Measurements from ENCODE around the gene SMYD3.

Gene SMYD3

GRCh38 chr1:246510147-246511030, 3.3 kb upstream of the SMYD3 start:
- peaks cover 18% of the 10 kb centered on the region for H3K4me1 Mint-ChIP-seq
- no peak overlapping the region for H3K27ac Mint-ChIP-seq

GRCh38 chr1:246508897-246509688, 2.0 kb upstream of the SMYD3 start:
- Mint-ChIP-seq H3K36me3 (ENCODE audit: low read depth) (no peaks in the 10 kb centered on the region), H3K27ac (no peak overlapping the region), H3K9me3 (peaks cover 7% of the 10 kb centered on the region), H3K4me1 (peaks cover 22% of the 10 kb centered on the region), H3K27me3 (ENCODE audit: low read depth, poor library complexity) (peaks cover 11% of the 10 kb centered on the region), H3K4me3 (no peak overlapping the region)
- no peak for TF ChIP-seq CTCF (IDR thresholded peaks at IDR 0.05)
- DNase-seq, result no peak

More at GRCh38 chr1:246510147-246511030, 3.3 kb upstream of the SMYD3 start:
- Mint-ChIP-seq H3K36me3 (ENCODE audit: low read depth) (no peaks in the 10 kb centered on the region), H3K4me3 (no peak overlapping the region), H3K9me3 (peaks cover 19% of the 10 kb centered on the region), H3K27me3 (ENCODE audit: low read depth, poor library complexity) (peaks cover 16% of the 10 kb centered on the region)
- TF ChIP-seq CTCF (IDR thresholded peaks at IDR 0.05), result no peak
- DNase-seq, result no peak

- Mint-ChIP-seq H3K27me3 (ENCODE audit: low read depth, poor library complexity) (peaks cover 8% of the 10 kb centered on the region), H3K27ac (peak overlapping the region; percentile 78), H3K9me3 (no peaks in the 10 kb centered on the region), H3K4me3 (peak overlapping the region; percentile 89), H3K36me3 (ENCODE audit: low read depth) (peaks cover 17% of the 10 kb centered on the region), H3K4me1 (peaks cover 37% of the 10 kb centered on the region)
- no peak for TF ChIP-seq CTCF (IDR thresholded peaks at IDR 0.05)
- DNase-seq, result no peak
Observed at GRCh38 chr1:246506367-246506673, 759 bp downstream of the SMYD3 start.

- peaks cover 18% of the 10 kb centered on the region for H3K36me3 Mint-ChIP-seq (ENCODE audit: low read depth)
- H3K4me1 Mint-ChIP-seq, result peaks cover 40% of the 10 kb centered on the region
- H3K9me3 Mint-ChIP-seq, result no peaks in the 10 kb centered on the region
- DNase-seq, result no peak
- no peak for TF ChIP-seq CTCF (IDR thresholded peaks at IDR 0.05)
- H3K4me3 Mint-ChIP-seq, result no peak overlapping the region
- H3K27ac Mint-ChIP-seq, result no peak overlapping the region
- peaks cover 8% of the 10 kb centered on the region for H3K27me3 Mint-ChIP-seq (ENCODE audit: low read depth, poor library complexity)
Observed at GRCh38 chr1:246503341-246503740, 3.7 kb downstream of the SMYD3 start.

- Mint-ChIP-seq H3K27me3 (ENCODE audit: low read depth, poor library complexity) (peaks cover 2% of the 10 kb centered on the region), H3K27ac (no peak overlapping the region), H3K36me3 (ENCODE audit: low read depth) (peaks cover 8% of the 10 kb centered on the region), H3K4me3 (no peak overlapping the region), H3K9me3 (no peaks in the 10 kb centered on the region), H3K4me1 (peaks cover 13% of the 10 kb centered on the region)
- DNase-seq, result no peak
- peak; percentile 62 for TF ChIP-seq CTCF (IDR thresholded peaks at IDR 0.05)
Observed at GRCh38 chr1:246497331-246497915, 9.7 kb downstream of the SMYD3 start.

Data from nephron progenitor cell (in vitro differentiated cells).